Measurements from ENCODE around the gene YTHDC1.

- TF ChIP-seq CTCF (IDR thresholded peaks at IDR 0.05; ENCODE audit: low read length) (no peak), EZH2 (optimal IDR thresholded peaks at IDR 0.05; ENCODE audit: low read depth, low read length) (no peak)
Measured at GRCh38 chr4:68299492-68300457, 50.1 kb downstream of the YTHDC1 start.

All from MM.1S (cell line).